HG02981 (cell line): ENCODE results near the gene NPVF.

ENCODE experiments used
- ATAC-seq: cut with Tn5 transposase; IDR thresholded peaks from one replicate; pipeline ENCODE4 v1.9.1; 2021; ENCODE audit warnings: mild to moderate bottlenecking, moderate library complexity; ENCODE audit not compliant: unreplicated experiment

Gene NPVF

GRCh38 chr7:25179325-25179724 lies 49.0 kb downstream of the NPVF start:
- no peak for ATAC-seq
